Right lobe of liver (tissue), 6 donors: ENCODE data around the gene SIGLEC15. TPM values are rescaled to one million over a fixed set of nuclear protein-coding genes. Genes with fewer than 3 reads are reported as not detected.
"Not testable (repeated sequence)": the region's sequence is repeated elsewhere in the genome, so short reads cannot be mapped to it uniquely, and the experiment has no call there.

ENCODE experiments used
- ATAC-seq, 4 donors: fragments of 200-7000 bp; cut with Tn5 transposase; one replicate each; pipeline ENCODE4 v1.9.1; 2020; ENCODE audit warnings: mild to moderate bottlenecking in 4 of 4, moderate library complexity in 4 of 4
- DNase-seq, 3 donors: peaks; one replicate each; pipeline ENCODE4 v3.0.0-alpha.2; 2020
- H3K27ac ChIP-seq, 3 donors: fragments of 200-600 bp; one replicate each; pipeline ENCODE4 v1.8.0; 2022
- H3K27me3 ChIP-seq, 2 donors: fragments of 200-600 bp; one replicate each; pipeline ENCODE4 v1.8.0; 2022
- H3K36me3 ChIP-seq, 4 donors: fragments of 200-600 bp; sonication (generic) in 1 of 4; one replicate each; pipeline versions ENCODE4 v1.5.1 to v1.8.0; 2017 to 2022; ENCODE audit warnings: control low read depth in 1 of 4
- H3K4me1 ChIP-seq, 4 donors: fragments of 200-600 bp; sonication (generic) in 1 of 4; one replicate each; pipeline versions ENCODE4 v1.5.1 to v1.8.0; 2017 to 2022; ENCODE audit warnings: control low read depth in 1 of 4
- H3K4me3 ChIP-seq, 3 donors: fragments of 200-600 bp; one replicate each; pipeline ENCODE4 v1.8.0; 2022
- H3K9me3 ChIP-seq, 4 donors: fragments of 200-600 bp; sonication (generic) in 1 of 4; one replicate each; pipeline versions ENCODE4 v1.5.1 to v1.8.0; 2017 to 2022; ENCODE audit warnings: control low read depth in 1 of 4
- POLR2A ChIP-seq: fragments of 450-650 bp; IDR thresholded peaks from one replicate; pipeline ENCODE4 v1.6.1; 2017; ENCODE audit warnings: antibody characterized with exemption, mild to moderate bottlenecking
- WGBS: methylation state at CpG from one replicate; pipeline ENCODE4 v1.1.6; 2018; ENCODE audit warnings: low coverage, low lambda C conversion rate; ENCODE audit not compliant: insufficient coverage; ENCODE audit errors: missing lambda C conversion rate; 5-methylcytosine and 5-hydroxymethylcytosine counted together
- intact Hi-C, 2 donors: fragments of 100-400 bp; cut with DNase I; formaldehyde crosslinking; loops; one replicate each; pipeline versions ENCODE4 v1.11.2 to v1.14.1; 2022
- total RNA-seq, 6 experiments: library from RNA; depleted of rRNA in 2 of 6; stranded (reverse); fragments of >200 nt in 2 of 6; fragmentation: NEBNext Ultra II Directional in 3 of 6; extraction: Animal tissue kit (Norgen Biotek cat#: 25700) in 3 of 6; gene quantifications; one replicate each; pipeline versions ENCODE4 v1.1.0 to v1.2.4, GENCODE V29; 2016 to 2023
- TF ChIP-seq, protein P1 (sequence below), 4 donors: fragments of 200-600 bp in 3 of 4; fragments of 450-650 bp in 1 of 4; IDR thresholded peaks; one replicate each; pipeline versions ENCODE4 v1.5.1 to v1.8.0; 2016 to 2022; ENCODE audit warnings: antibody characterized with exemption in 4 of 4, mild to moderate bottlenecking in 2 of 4
- donor health status: DM: no; HTN: yes; CAD: no.
- donor health status: DM: no; HTN: no; CAD: no.
- donor health status: DM: no; HTN: no; CAD: no.
- donor health status: DM: no; HTN: yes; CAD: no.
- donor health status: DM: no; HTN: yes; CAD: no.

SIGLEC15 gene
- total RNA-seq, 6 experiments from 2014 or later: 0.12 to 0.35 (median 0.19) TPM; not detected in 2

DNA sequence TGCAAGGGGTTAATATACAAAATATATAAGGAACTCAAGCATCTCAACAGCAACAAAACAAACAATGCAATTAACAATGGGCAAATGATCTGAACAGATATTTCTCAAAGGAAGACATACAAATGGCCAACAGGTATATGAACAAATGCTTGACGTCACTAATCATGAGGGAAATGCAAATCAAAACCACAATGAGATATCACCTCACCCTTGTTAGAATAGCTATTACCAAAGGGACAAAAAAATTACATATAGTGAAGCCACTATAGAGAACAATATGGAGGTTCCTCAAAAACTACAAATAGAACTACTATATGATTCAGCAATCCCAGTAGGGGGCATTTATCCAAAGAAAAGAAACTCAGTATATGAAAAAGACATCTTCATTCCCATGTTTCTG, 3.8 kb upstream of the SIGLEC15 start:
- H3K9me3 ChIP-seq: no peaks in the 10 kb centered on the region
- no peaks in the 10 kb centered on the region for H3K27me3 ChIP-seq
- DNase-seq: no peak
- no peak for ATAC-seq
- intact Hi-C loops: no loop called here
- H3K4me1 ChIP-seq: no peaks in the 10 kb centered on the region
- TF ChIP-seq, protein P1, sequence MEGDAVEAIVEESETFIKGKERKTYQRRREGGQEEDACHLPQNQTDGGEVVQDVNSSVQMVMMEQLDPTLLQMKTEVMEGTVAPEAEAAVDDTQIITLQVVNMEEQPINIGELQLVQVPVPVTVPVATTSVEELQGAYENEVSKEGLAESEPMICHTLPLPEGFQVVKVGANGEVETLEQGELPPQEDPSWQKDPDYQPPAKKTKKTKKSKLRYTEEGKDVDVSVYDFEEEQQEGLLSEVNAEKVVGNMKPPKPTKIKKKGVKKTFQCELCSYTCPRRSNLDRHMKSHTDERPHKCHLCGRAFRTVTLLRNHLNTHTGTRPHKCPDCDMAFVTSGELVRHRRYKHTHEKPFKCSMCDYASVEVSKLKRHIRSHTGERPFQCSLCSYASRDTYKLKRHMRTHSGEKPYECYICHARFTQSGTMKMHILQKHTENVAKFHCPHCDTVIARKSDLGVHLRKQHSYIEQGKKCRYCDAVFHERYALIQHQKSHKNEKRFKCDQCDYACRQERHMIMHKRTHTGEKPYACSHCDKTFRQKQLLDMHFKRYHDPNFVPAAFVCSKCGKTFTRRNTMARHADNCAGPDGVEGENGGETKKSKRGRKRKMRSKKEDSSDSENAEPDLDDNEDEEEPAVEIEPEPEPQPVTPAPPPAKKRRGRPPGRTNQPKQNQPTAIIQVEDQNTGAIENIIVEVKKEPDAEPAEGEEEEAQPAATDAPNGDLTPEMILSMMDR (IDR thresholded peaks at IDR 0.05): no peak
- TF ChIP-seq POLR2A: no peak
- H3K36me3 ChIP-seq: no peaks in the 10 kb centered on the region
- H3K27ac ChIP-seq: no peak overlapping the region
- H3K4me3 ChIP-seq: no peak overlapping the region
- WGBS: 78% methylated on average over 1 of the region's 1 CpG

DNA sequence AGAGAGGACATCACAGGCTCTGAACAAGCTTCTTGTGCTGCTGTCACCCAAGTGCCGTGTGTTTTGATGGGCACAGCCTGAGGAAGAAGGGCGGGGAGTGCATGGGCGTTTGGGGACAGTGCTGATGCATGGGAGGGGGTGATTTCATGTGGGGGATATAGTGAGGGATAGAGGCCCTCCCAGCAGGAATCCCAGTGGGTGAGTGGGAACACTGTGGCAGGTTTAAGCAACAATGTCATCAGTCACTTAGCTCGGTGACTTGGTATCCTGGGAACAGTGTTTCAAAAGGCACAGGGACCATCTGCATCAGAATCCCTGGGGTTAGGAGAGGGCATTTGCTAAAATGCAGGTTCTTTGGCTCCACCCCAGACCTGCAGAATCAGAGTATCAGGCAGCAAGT, 609 bp downstream of the SIGLEC15 start:
- intact Hi-C loops: no loop called here
- Histone ChIP-seq H3K4me3 (no peak overlapping the region), H3K27ac (no peak overlapping the region), H3K36me3 (no peaks in the 10 kb centered on the region), H3K4me1 (peaks cover 0 to 10% (median 0%) of the 10 kb centered on the region in 4 donors), H3K9me3 (no peaks in the 10 kb centered on the region), H3K27me3 (no peaks in the 10 kb centered on the region)
- DNase-seq: no peak
- no peak for ATAC-seq
- TF ChIP-seq POLR2A: no peak
- TF ChIP-seq, protein P1 (IDR thresholded peaks at IDR 0.05): no peak
- WGBS: 100% methylated on average over 1 of the region's 4 CpGs

DNA sequence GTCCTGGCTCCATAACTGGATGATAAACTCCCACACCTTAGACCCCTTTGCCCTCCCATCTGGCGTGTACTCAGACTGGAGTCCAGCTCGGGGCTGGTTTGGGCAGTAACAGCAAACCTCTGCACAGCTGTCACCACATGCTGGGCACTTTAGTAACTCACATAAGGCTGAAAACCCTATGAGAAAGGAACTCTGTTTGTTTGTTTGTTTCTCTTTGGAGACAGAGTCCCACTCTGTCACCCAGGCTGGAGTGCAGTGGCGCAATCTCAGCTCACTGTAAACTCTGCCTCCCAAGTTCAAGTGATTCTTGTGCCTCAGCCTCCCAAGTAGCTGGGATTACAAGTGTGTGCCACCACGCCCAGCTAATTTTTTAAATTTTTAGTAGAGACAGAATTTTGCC, 1.2 kb downstream of the SIGLEC15 start:
- H3K4me1 ChIP-seq, H3K4me3 ChIP-seq, H3K9me3 ChIP-seq, ATAC-seq, H3K27ac ChIP-seq, intact Hi-C loops, H3K36me3 ChIP-seq, H3K27me3 ChIP-seq, DNase-seq: not testable (repeated sequence)
- 87% methylated on average over 2 of the region's 4 CpGs for WGBS

DNA sequence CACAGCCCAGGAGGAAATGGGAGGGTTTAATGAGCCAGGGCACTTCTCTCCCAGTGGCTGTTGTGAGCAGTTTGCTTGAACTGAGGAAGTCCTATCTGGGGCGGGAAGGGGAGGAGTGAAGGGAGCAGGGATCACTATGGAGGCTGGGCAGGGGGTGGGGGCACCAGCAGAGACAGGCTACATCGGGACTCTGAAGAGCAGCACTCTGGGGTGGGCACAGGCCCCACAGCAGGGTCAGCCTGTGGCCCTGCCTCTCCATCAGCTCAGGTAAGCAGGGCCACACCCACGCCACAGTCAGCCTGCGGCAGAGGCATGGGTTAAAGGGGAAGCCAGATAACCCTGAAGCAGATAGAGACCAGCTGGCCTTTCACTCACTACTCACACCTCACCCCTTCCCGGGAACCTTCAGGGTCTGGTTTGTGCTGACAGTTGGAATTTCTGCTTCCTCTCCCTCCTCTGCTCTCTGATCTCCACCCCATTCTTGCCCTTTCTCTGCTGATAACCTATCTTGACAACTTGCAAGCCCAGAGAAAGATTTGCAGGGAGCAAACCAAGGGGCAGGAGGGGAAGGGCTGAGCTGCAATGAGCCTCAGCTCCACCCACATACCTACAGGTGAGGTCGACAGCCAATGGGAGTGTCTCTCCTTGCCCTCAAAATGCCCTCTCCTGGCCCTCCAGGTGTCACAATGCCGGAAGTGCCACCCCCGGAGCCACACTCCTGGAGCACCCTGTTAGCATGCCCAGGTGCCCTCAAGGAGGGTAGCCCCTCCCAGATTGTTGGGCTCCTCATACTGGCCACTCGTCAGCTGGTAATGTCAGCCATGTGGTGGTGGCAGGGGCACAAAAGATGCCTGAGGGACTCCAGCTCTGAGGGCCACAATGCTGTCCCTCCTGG, 3.7 kb downstream of the SIGLEC15 start:
- WGBS: 42% methylated on average over 2 of the region's 9 CpGs
- intact Hi-C loops: no loop called here
- H3K9me3 ChIP-seq: no peaks in the 10 kb centered on the region
- H3K27ac ChIP-seq: no peak overlapping the region
- H3K4me1 ChIP-seq: peaks cover 0 to 10% (median 0%) of the 10 kb centered on the region in 4 donors
- TF ChIP-seq, protein P1 (IDR thresholded peaks at IDR 0.05): no peak
- no peak for TF ChIP-seq POLR2A
- no peak for DNase-seq
- H3K4me3 ChIP-seq: no peak overlapping the region
- peak; percentile 72 to 82 (median 74) for ATAC-seq
- no peaks in the 10 kb centered on the region for H3K36me3 ChIP-seq
- no peaks in the 10 kb centered on the region for H3K27me3 ChIP-seq

DNA sequence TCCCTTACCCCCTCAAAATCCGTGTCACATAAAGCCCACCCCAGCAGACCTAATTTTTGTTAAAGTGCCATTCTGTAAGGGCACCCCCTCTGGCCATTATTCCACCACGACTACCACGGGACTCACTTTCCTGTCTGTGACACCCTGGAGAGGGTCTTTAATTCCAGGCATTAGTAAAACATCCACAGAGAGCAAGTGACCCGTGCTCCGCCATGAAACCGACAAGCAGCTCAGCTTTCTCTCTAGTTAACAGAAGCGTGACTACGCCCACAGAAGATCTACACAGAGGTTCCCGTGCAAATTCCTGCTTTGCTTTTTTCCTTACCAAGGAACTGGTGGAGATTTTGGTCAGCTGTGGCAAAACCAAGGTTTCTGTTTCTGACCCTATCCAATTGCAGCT, 4.4 kb downstream of the SIGLEC15 start:
- DNase-seq (no peak), ATAC-seq (no peak)
- no peaks in the 10 kb centered on the region for H3K27me3 ChIP-seq
- intact Hi-C loops: loop anchor here in 1 of 2 donors (10.0 kb wide), 1 partner anchor 105 kb away; the partner anchor contains the start of gene SLC14A1
- H3K36me3 ChIP-seq: no peaks in the 10 kb centered on the region
- no peak overlapping the region for H3K27ac ChIP-seq
- TF ChIP-seq POLR2A: no peak
- TF ChIP-seq, protein P1 (IDR thresholded peaks at IDR 0.05): no peak
- H3K4me1 ChIP-seq: peaks cover 0 to 10% (median 0%) of the 10 kb centered on the region in 4 donors
- no peaks in the 10 kb centered on the region for H3K9me3 ChIP-seq
- H3K4me3 ChIP-seq: no peak overlapping the region
- WGBS: 71% methylated on average over 9 of the region's 9 CpGs
